SW 1271 (cell line): ENCODE data around the gene WBP1.
"Not testable (repeated sequence)": the region's sequence is repeated elsewhere in the genome, so short reads cannot be mapped to it uniquely, and the experiment has no call there.

Experiments
- DNase-seq, 2 experiments: peaks; one replicate each; lab custom pipeline; 2025; lab: John Stamatoyannopoulos, UW

WBP1 gene

DNA sequence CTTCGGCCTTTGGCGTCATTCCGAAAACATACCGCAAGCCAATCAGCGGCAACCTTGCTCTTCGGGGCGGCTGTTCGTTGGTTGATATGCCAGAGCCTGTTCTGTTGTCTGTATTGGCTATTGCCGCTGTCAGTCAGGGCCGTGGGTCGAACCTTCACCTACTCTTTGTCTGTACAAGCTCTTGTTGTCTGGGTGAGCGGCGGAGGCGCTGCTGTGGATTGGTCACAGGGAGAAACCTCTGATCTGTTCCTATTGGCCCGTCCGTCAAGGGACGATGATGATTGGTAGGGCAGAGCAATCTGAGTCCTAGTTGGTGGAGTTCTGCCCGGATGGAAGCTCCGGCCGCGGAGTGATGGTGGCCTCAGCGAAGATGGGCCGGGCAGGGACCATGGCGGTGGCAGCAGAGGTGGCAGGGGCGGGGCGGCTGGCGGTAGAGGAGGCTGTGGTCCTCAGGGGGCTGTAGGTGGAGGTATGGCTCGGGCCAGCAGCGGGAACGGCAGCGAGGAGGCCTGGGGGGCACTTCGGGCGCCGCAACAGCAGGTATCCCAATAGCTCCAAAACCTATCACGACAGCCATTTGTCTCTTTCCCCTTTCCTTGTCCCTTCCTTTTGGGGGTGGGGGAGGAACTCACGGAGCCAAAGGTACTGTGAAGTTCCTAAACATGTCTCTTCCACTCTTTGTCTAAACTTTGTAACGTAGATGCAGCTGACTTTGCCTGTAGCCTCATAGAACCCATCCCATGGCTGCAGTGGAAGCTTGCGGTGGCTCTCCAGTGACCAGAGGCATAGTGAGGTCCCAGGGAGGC lies at the start of gene WBP1:
WBP1 (plus strand) TSS at position 307 of the 806 bp plus-strand sequence; CDS start at position 472, 165 bp downstream.
- peak; percentile 99 to 100 for DNase-seq

DNA sequence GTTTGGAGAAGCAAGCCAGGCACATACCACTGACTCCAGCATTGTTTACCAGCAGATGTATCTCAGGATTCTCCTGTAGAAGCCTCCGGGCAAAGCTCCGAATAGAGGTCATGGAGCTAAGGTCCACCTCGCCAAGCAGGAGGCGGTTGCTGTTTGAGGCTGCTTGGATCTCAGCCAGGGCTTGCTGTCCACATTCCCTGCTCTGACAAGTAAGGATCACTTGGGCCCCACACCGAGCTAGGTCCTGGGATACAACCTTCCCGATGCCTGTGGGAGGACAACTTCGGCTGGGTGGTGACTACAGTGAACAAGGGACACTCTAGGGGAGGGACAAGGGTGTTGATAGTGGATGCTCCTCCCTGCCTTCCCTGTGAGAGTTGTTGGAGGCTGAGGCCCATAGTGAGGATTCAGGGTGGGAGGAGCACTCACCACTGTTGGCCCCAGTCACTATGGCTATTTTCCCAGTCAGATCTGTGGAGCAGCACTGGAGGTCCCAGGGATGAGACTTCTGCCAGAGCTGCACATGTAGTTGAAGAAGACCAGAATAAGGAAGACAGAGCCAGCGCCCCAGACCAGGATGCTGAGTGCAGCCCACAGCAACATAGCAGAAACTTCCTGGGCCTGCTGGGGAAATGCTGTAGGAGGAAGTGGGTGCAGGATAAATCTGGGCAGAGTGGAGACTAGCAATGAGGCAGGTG lies 45.1 kb upstream of the WBP1 start:
- DNase-seq: no peak

DNA sequence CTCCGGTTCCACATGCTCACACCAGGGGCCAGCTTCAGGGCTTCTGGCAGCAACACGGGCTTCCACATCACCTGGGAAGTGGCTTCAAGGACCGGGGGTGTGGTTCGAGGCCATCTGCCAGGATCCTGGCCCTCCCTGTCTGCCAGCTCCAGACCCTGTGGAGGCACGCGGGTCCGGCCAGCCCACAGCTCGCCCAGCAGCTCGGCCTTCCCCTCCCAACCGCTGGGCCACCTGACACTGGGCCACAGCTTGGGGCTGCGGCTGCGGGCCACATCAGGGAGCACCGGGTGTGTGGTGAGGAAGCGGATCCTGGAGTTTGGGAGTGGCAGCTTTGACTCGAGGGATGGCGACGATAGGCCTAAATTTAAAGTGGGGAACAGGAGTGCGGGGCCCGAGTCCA lies 43.8 kb upstream of the WBP1 start:
- DNase-seq: no peak

DNA sequence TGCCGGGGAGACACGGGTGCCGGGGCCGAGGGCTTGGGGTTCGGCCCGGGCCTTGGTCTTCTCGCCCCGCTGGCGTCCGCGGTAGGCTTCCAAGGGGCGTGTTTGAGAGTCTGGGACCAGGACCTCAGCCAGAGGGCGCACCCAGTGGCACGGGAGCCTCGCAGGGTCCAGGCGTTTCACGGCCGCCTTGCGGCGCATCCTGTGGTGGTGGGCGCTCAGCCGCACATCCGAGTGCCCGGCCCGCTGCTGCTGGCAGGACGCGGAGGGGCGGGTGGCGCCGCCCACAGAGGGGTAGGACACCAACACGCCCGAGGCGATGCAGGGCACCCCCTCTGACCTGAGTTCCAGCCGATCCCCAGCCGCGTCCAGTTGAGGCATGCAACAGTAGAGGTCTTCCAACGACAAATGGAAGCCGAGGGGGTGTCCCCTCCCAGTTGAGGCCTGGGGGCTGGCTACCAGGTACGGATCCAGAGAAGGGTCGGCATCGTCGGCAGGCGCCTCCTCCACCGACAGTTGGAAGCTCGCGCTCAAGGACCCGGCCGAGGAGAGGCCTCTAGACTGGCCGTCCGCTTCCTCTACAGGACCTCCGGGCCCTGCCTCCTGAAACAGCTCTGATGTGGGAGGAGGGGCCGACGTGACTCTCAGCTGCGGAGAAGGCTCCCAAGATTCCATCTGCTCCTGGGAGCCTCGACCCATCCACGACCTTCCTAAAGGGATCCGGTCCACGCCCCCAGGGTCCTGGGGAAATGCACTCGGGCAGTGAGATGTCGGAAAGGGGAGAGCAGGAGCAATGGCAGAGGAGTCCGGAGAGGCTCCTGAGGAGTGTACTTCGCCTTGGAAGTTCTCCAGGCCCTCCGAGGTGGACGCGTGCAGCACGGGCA lies 43.1 kb upstream of the WBP1 start:
- DNase-seq: no peak

DNA sequence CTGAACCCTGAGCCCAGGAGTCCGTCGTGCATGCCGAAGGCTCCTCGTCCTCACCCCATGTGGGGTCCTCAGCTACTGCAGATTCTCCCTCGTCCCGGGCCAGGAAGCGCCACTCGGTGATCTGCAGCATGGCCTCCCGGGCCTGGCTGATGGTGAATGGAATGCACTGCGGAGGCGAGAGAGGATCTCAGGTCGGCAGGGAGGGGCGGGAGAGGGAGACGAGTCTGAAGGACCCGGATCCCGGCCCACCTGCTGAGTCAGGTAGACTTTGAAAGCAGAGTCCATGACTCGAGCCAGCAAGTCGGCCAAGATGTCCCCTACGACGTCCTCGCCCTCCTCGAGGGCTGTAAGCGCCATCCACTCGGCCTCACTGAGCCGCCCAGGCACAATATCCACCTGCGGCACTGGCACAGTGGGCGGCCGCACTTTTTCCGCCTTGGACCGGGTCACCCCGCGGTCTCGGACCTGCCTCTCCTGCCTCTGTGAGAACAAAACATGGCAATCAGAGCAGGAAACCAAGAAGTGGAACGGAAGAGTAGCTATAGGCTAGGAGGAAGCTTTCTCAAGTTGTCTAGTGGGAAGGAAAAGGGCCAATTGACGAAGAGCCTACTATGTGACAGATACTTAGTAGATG lies 42.4 kb upstream of the WBP1 start:
- no peak for DNase-seq

DNA sequence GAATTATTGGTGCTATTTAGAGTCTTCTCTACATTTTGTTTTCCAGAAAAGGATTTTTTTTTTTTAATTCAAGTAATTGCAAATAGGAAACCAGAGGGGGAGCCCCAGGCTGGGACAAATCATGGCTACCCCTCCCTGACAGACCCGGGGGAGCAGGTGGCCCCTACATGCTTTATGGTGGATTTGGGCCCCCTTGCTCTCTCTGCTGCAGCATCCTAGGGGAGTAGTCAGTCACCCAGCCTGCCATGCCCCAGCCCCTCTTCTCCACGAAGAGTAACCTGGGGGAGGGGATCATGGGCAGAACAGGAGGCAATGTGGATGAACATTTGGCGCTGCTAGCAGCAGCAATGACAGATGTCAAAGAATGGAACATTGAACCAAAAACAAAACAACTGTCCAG lies 41.5 kb upstream of the WBP1 start:
- no peak for DNase-seq

DNA sequence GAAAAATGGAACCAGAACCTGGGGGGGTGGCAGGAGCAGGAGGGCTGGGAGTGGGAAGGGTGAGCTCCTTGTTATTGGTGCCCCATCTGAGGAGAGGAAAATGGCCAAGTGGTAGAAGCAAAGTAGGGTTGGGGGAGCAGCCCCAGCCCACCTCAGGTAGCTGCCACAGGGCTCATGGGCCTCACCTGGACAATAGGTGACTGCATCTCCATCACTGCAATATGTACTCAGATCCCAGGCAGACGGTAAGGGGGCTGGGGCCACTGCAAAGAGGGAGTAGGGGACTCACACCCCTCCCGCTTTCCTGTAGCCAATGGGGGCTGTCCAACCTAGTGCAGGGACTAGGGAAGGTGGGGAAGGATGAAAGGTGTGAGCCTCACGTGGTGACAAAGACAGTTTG lies 41.0 kb upstream of the WBP1 start:
- DNase-seq: no peak

DNA sequence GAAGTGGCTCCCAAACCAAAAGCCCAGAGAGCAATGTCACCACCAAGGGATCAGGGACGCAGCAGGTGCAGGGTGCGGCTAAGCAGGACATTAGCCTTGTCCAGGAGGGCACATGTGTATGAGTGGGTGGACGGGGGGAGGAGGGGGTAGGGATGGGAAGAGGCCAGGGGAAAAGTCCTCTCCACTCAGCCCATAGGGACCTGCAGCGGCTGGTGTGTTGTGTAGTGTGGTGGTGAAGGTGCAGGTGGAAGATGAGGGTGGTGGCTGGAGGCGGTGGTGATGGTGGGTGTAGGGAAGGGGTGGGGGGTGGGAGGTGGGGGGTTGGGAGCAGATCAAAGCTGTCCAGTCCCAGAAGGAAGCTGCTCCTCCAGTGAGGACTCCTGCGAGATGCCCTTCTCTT lies 40.5 kb upstream of the WBP1 start:
- DNase-seq: no peak

DNA sequence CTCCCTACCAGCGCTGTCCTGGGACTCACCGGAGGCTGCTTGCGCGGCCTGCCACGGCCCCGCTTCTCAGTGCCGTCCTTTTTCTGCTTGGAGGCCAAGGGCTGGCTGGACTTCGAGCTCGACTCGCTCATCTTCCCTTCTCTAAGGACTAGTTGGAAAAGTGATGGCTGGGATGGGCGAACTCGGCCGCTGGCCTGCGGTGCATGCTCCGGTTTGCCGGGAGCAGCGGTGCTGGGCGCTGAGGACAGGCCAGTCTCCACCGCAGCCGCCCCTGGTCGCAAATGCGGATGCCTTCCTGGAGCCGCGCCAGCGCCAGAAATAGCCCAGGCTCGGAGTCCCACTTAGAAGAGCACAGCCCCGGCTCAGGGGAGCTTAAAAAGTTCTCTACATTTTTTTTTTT lies 39.9 kb upstream of the WBP1 start:
- DNase-seq: no peak

DNA sequence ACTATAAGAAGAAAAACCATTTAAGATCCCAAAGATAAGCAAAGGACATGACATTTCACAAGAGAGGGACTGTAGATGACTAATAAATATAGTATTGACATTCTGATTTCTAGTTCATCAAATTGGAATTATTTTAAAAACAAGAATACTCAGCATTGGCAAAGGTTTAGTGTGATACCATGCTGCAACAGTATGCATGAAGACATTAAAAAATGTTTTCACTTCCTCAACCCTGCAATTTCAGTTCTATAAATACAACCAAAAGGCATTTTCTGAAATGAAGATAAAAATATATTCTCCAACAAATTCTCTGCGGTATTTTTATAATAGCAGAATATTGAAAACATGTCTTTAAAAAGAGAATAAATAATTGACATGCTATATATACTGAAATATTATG lies 38.9 kb upstream of the WBP1 start:
- DNase-seq: no peak

DNA sequence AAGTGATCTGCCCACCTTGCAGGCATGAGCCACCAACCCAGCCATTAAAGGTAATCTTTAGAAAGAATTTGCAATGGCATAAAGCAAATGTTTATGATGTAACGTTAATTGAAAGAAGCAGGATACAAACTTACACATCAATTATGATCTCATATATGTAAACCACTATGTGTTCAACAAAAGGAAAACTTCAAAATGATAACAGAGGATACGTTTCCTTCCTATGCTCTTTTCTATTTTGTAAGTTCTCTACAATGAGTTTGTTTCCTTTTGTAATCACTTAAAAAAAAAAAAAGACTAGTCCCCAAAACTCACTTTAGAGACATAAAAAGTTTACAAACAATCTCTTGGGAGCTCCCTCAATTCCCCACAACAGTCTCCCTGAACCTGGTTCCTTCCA lies 38.2 kb upstream of the WBP1 start:
- no peak for DNase-seq

DNA sequence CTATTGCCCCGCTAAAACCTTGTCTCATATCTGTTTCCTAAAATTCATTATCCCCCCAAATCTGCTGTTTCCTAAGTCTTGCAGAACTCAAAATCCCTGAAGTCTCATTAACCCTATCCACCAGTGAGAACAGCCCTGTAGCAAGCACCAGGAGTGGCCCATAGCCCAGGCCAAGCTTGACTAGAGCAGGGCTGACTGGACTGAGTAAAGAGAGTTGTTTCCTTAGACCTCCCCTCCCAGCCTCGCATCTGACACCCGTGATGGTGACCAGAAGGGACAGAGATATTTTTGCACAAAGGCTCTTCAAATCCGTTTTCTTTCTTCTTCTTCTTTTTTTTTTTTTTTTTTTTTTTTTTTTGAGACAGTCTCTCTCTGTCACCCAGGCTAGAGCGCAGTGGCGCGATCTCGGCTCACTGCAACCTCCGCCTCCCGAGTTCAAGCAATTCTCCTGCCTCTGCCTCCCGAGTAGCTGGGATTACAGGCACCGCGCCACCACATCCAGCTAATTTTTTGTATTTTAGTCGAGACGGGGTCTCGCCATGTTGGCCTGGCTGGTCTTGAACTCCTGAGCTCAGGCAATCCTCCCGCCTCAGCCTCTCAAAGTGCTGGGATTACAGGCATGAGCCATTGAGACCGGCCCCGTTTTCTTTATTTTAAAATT lies 37.7 kb upstream of the WBP1 start:
- not testable (repeated sequence) for DNase-seq

DNA sequence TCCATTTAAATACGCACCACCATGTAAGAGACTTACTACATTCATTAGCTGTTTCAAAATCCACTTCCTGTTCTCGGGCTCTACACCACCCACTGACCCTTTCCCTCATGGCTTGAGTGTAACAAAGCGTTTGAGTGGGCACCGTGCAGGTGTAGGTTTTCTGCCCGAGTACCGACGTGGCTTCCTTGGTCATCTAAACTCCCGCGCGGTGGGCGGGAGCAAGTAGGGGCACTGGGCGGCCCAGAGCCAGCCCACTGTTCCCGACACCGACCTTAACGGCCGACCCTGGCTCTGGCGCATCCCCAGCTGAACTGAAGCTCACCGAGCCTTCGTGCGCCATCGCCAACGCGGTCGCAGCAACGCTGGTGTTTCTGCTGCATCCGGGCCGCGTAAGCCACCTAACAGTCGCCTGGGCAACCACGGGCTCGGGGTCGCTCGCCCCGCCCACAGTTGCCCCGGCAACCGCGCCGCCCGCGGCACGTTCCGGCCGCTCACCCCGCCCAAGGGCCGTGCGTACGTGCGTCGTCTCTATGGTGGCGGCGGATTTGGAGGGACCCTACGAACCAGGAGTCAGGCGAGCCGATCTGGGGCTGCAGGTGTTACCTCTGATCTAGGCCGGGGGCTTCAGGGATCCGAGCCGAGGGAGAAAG lies 36.9 kb upstream of the WBP1 start, which contains the start of the genes C2orf81 and WDR54:
C2orf81 (minus strand) TSS at position 399 of the 650 bp plus-strand sequence; CDS start at position 340, 59 bp downstream.
WDR54 (plus strand) TSS at position 510 of the 650 bp plus-strand sequence. CDS start 424 bp downstream, outside the sequence.
- peak; percentile 86 to 92 for DNase-seq

DNA sequence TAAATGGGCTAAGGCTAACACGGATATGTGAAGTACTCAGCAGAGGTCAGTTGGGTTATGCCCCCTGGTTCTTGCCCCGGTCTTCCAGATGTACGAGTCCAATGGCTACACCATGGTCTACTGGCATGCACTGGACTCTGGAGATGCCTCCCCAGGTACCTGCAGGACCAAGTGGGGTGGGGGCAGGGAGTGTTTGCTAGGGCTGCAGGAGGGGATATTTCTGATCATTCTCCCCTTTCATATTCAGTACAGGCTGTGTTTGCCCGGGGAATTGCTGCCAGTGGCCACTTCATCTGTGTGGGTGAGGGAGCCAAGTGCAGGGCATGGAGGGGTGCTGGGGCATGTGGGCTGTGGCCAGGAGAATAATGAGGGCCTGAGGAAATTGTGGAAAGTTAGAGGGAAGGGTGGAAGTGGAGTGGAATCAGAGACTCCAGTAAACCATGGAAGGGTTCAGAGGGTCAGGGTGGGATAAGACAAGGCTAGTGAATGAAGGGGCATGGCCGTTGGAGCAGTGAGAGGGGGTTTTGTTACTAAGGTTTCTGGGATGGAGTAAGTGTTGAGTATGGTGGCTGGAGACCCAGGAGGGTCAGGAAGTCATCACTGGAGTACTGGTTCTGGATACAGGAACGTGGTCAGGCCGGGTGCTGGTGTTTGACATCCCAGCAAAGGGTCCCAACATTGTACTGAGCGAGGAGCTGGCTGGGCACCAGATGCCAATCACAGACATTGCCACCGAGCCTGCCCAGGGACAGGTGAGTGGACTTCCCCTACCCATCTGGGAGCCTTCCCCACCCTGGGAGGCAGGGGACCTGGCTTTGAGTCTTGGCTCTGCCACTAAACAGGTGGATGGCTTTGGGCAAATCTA lies 34.8 kb upstream of the WBP1 start:
- DNase-seq: no peak

DNA sequence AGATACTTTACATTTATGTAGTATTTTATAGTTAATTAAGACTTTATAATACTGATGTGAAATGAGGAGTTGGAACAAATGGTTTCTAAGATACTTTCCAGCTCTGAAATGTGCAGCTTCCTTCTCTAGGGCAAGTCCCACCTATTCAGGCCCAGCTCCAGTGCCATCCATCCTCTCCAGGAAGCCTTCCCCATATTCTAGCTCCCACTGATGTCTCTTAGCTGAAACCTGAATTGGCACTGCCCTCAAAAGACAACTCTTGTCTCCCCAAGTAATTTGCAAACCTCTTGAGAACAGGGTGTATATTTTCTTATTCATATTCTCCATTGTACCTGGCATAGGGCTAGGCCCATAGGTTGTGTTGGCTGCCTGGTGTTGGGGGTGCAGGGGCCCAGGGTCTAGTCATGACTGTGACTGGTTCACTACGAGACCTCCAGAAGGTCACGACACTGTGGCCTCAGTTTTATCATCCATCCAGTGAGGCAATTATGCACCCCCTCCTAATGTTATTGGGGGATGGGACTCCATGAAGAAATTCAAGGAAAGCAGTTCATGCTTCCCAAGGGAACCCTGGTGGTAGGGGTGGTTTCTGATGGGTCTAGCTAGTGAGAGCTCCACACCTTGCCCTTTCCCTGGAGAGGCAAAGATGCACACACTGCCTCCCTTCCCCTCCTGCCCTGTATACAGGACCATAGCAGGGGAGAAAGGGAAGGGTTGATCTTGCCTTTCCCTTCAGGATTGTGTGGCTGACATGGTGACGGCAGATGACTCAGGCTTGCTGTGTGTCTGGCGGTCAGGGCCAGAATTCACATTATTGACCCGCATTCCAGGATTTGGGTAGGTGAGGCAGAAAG lies 33.9 kb upstream of the WBP1 start:
- no peak for DNase-seq

DNA sequence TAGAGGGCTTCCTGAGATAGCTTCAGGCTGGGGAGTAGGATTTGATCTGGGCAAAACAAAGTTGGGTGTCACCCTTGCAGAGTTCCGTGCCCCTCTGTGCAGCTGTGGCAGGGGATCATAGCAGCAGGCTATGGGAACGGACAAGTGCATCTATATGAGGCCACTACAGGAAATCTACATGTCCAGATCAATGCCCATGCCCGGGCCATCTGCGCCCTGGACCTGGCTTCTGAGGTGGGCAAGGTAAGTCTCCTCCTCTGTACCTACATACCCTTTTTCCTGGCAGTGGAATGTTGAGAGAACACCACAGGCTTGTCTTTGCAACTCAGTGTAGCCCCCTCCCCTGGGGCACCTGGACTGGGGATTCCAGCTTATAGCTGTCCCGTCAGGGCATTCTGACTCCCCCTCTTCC lies 33.2 kb upstream of the WBP1 start:
- DNase-seq: no peak

DNA sequence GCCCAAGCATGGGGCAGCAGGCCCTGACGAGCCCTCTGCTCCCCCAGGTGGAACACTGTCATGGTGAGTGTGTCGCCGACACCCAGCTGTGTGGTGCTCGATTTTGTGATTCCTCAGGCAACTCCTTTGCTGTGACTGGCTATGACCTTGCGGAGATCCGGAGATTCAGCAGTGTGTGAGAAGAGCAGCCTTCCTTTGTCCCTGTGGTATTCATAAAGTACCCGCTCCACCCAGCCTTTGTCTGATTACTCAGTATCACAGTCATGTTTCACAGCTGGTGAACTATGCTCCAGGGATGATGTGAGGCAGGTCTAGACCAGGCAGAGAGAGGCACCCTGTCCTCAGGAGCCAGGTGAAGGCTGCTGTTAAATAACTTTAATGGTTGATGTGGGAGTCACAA lies 32.7 kb upstream of the WBP1 start:
- DNase-seq: no peak

DNA sequence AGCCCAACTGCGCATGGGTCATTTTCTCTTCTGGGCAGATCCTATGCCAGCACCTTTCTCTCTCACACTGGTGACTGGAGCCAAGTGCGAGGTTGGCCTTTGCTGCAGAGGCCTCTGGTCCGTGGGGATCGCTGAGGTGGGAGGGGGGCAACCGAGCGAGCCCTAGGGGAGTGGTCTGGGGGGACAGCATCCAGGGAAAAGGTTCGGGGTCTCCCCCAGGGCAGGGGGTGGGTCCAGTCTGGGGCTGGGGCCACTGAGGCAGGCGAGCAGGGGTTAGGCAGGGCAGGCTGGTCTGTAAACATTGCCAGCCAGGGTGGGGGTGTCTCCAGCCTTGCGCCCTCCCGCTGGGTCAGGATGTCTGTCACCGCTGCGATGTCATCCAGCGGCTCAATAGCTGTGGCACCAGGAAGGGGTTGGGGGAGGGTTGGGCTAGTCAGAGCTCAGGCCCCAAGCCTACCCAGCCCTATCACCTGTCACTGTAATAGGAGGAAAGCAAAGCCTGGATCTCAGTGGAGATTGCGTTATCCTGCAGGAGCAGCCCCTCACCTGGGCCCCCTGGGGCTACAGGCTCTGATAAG lies 32.0 kb upstream of the WBP1 start:
- no peak for DNase-seq
